ENCODE results near the gene IMMP2L. TPM values are rescaled to one million over a fixed set of nuclear protein-coding genes. Genes with fewer than 3 reads are reported as not detected.

The IMMP2L gene
- total and polyA plus RNA-seq, 4 donors = 7.3 to 21.1 (median 12.4) TPM

DNA sequence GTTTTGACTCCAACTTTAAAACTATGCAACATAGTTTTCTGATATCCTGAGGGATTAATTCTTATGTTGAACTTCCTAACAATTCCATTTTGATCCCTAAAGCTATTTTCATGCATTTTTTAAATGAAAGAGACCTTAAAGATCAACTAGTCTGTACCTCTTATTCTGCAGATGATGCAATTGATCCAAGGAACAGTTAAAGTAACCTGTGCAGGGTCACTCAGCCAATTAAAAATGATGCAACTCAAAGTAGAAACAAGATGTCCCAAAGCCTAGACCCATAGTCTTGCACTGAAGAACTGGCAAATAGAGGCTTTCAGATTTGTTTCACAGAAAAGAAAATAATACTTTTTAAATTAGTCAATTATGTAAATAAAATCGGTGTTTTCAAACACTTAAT lies 86.3 kb downstream of the IMMP2L start (continued):
- TF ChIP-seq REST (IDR thresholded peaks at IDR 0.05) (no peak), HNF4A (conservative IDR thresholded peaks at IDR 0.05) (no peak), SP1 (IDR thresholded peaks at IDR 0.05) (no peak)
- TF ChIP-seq, protein P1, sequence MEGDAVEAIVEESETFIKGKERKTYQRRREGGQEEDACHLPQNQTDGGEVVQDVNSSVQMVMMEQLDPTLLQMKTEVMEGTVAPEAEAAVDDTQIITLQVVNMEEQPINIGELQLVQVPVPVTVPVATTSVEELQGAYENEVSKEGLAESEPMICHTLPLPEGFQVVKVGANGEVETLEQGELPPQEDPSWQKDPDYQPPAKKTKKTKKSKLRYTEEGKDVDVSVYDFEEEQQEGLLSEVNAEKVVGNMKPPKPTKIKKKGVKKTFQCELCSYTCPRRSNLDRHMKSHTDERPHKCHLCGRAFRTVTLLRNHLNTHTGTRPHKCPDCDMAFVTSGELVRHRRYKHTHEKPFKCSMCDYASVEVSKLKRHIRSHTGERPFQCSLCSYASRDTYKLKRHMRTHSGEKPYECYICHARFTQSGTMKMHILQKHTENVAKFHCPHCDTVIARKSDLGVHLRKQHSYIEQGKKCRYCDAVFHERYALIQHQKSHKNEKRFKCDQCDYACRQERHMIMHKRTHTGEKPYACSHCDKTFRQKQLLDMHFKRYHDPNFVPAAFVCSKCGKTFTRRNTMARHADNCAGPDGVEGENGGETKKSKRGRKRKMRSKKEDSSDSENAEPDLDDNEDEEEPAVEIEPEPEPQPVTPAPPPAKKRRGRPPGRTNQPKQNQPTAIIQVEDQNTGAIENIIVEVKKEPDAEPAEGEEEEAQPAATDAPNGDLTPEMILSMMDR (IDR thresholded peaks at IDR 0.05; ENCODE audit: low read depth, low read length, missing input control) = no peak

DNA sequence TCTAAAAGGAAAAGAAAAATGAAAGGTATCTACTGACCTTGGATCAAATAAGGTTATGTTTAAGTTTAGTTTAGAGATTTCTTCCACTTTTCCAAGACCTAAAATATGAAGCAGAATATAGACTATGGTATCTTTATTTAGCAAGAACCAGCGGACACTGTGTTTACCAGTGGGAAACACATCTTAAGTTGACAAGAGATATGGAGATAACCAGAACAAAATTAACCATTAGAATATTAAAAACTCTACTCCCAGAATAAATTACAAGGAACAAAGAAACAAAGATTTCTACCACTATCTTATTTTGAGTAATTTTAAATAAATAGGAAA lies 86.9 kb downstream of the IMMP2L start:
- 89% methylated on average over 1 of the region's 1 CpG for WGBS
- TF ChIP-seq MAX (IDR thresholded peaks at IDR 0.05) = no peak
- TF ChIP-seq, protein P1 (IDR thresholded peaks at IDR 0.05; ENCODE audit: low read depth, low read length, missing input control) = no peak
- H3K27ac ChIP-seq (ENCODE audit: low read depth in 1 of 2, low read length in 2 of 2) = no peak overlapping the region

GRCh38 chr7:111474723-111475418 lies 87.4 kb downstream of the IMMP2L start:
- DNase-seq (ENCODE audit: low spot score) = no peak
- TF ChIP-seq MAX (IDR thresholded peaks at IDR 0.05) (no peak), GABPA (IDR thresholded peaks at IDR 0.05 in 1 of 2, conservative IDR thresholded peaks at IDR 0.05 in 1 of 2) (no peak), TAF1 (conservative IDR thresholded peaks at IDR 0.05) (no peak), HNF4G (IDR thresholded peaks at IDR 0.05) (no peak), EGR1 (IDR thresholded peaks at IDR 0.05; ENCODE audit: low read depth in 2 of 2) (no peak), FOXA1 (IDR thresholded peaks at IDR 0.05) (no peak), NR2F2 (IDR thresholded peaks at IDR 0.05) (no peak), HNF4A (conservative IDR thresholded peaks at IDR 0.05) (no peak), RXRA (IDR thresholded peaks at IDR 0.05) (no peak), YY1 (IDR thresholded peaks at IDR 0.05) (no peak)
- H3K27ac ChIP-seq (ENCODE audit: low read depth in 1 of 2, low read length in 2 of 2) = no peak overlapping the region
- H3K4me1 ChIP-seq (ENCODE audit: control insufficient read depth in 4 of 4, insufficient read depth in 4 of 4, low read length in 3 of 4) = no peaks in the 10 kb centered on the region
- peaks cover 0 to 11% (median 1%) of the 10 kb centered on the region in 4 donors for H3K9me3 ChIP-seq (ENCODE audit: control insufficient read depth in 4 of 4, low read length in 3 of 4)
- H3K27me3 ChIP-seq (ENCODE audit: control insufficient read depth in 4 of 4, insufficient read depth in 4 of 4, low read length in 3 of 4) = no peaks in the 10 kb centered on the region
- no peak overlapping the region for H3K4me3 ChIP-seq (ENCODE audit: low read depth in 1 of 3, low read length in 3 of 3)
- peaks cover 0 to 2% (median 0%) of the 10 kb centered on the region in 4 donors for H3K36me3 ChIP-seq (ENCODE audit: control insufficient read depth in 4 of 4, insufficient read depth in 3 of 4, low read depth in 1 of 4, low read length in 3 of 4)
- 81% methylated on average over 4 of the region's 4 CpGs for WGBS
- H3K9ac ChIP-seq (ENCODE audit: low read depth in 1 of 2, low read length in 2 of 2) = no peak overlapping the region

More for the DNA sequence above, 86.9 kb downstream of the IMMP2L start:
- H3K4me3 ChIP-seq (ENCODE audit: low read depth in 1 of 3, low read length in 3 of 3) = no peak overlapping the region
- H3K9ac ChIP-seq (ENCODE audit: low read depth in 1 of 2, low read length in 2 of 2) = no peak overlapping the region
- no peaks in the 10 kb centered on the region for H3K4me1 ChIP-seq (ENCODE audit: control insufficient read depth in 4 of 4, insufficient read depth in 4 of 4, low read length in 3 of 4)
- no peak for DNase-seq (ENCODE audit: low spot score)
- no peaks in the 10 kb centered on the region for H3K27me3 ChIP-seq (ENCODE audit: control insufficient read depth in 4 of 4, insufficient read depth in 4 of 4, low read length in 3 of 4)
- peaks cover 0 to 11% (median 1%) of the 10 kb centered on the region in 4 donors for H3K9me3 ChIP-seq (ENCODE audit: control insufficient read depth in 4 of 4, low read length in 3 of 4)
- H3K36me3 ChIP-seq (ENCODE audit: control insufficient read depth in 4 of 4, insufficient read depth in 3 of 4, low read depth in 1 of 4, low read length in 3 of 4) = peaks cover 0 to 2% (median 0%) of the 10 kb centered on the region in 4 donors

Measured in liver (tissue), 9 donors.